GM12891 (cell line): Measurements from ENCODE around the gene HCFC1.

ENCODE experiments used
- POLR2A ChIP-seq: IDR thresholded peaks from 2 replicates; pipeline ENCODE4 v1.6.1; 2011; ENCODE audit warnings: low read depth, low read length, control low read depth
- POLR2AphosphoS5 ChIP-seq: IDR thresholded peaks from 2 replicates; pipeline ENCODE4 v1.6.1; 2011; ENCODE audit warnings: low read depth, low read length, control low read depth
- SPI1 ChIP-seq: IDR thresholded peaks from 2 replicates; pipeline ENCODE4 v1.6.1; 2011; ENCODE audit warnings: low read depth, low read length, control low read depth
- TAF1 ChIP-seq: IDR thresholded peaks from 2 replicates; pipeline ENCODE4 v1.6.1; 2011; ENCODE audit warnings: low read depth, low read length, control low read depth

DNA sequence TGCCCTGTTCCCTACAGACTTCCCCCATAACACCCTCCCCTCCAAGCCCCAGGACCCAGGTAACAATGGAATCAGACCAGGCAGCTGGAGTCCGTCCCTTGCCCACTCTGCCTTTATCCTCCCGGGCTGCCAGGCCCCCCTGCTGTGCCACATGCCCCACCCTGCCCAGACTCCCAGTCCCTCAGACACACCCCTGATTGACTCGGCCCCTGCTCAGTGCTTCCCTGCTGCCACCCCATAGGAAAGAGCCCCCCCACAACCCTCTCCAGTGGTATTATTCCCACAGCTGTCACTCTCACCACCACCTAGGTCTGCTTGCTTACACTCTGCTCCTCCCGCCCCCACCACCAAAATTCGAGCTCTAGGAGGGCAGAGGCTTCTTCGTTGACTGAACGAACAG, 32.0 kb downstream of the HCFC1 start:
- TF ChIP-seq POLR2A: no peak
- no peak for TF ChIP-seq POLR2AphosphoS5
- no peak for TF ChIP-seq SPI1
- no peak for TF ChIP-seq TAF1
